Progenitor cell of endocrine pancreas (in vitro differentiated cells): ENCODE results near the gene EFTUD2. TPM values are rescaled to one million over a fixed set of nuclear protein-coding genes. Genes with fewer than 3 reads are reported as not detected.
A peak's percentile ranks its signal among the peaks of the same experiment; 100 is the strongest.

Experiments
- DNase-seq: peaks from one replicate; pipeline ENCODE4 v3.0.0; 2021; ENCODE audit warnings: low spot score; ENCODE audit not compliant: unreplicated experiment
- H3K27ac Mint-ChIP-seq: 2 replicates; pipeline ENCODE4 v1.8.0; 2021; ENCODE audit warnings: mild to moderate bottlenecking, moderate library complexity, mixed read lengths
- H3K27me3 Mint-ChIP-seq: 2 replicates; pipeline ENCODE4 v1.8.0; 2021; ENCODE audit warnings: mixed read lengths
- H3K36me3 Mint-ChIP-seq: 2 replicates; pipeline ENCODE4 v1.8.0; 2022; ENCODE audit warnings: mixed read lengths; ENCODE audit not compliant: insufficient read depth
- H3K4me1 Mint-ChIP-seq: 2 replicates; pipeline ENCODE4 v1.8.0; 2021; ENCODE audit warnings: low read depth, mixed read lengths
- H3K4me3 Mint-ChIP-seq: 2 replicates; pipeline ENCODE4 v1.8.0; 2021; ENCODE audit warnings: low read depth, mild to moderate bottlenecking, moderate library complexity, mixed read lengths
- H3K9me3 Mint-ChIP-seq: 2 replicates; pipeline ENCODE4 v1.8.0; 2021; ENCODE audit warnings: low read depth, mixed read lengths
- CTCF ChIP-seq: fragments of 200-600 bp; sonication (generic); IDR thresholded peaks from one replicate; pipeline ENCODE4 v1.5.0; 2021; ENCODE audit warnings: antibody characterized with exemption, mild to moderate bottlenecking; ENCODE audit not compliant: unreplicated experiment
- total RNA-seq: library from RNA; stranded (reverse); gene quantifications from 2 replicates; pipeline ENCODE4 v1.2.1, GENCODE V29; 2021

The EFTUD2 gene
- total RNA-seq, 1 donor from 2014 or later = 127 TPM

GRCh38 chr17:44912763-44913544, 13.7 kb upstream of the EFTUD2 start:
- no peak overlapping the region for H3K27ac Mint-ChIP-seq
- H3K9me3 Mint-ChIP-seq = no peaks in the 10 kb centered on the region
- TF ChIP-seq CTCF = no peak
- H3K4me1 Mint-ChIP-seq = no peaks in the 10 kb centered on the region
- H3K4me3 Mint-ChIP-seq = no peak overlapping the region
- H3K27me3 Mint-ChIP-seq = peaks cover 52% of the 10 kb centered on the region
- no peaks in the 10 kb centered on the region for H3K36me3 Mint-ChIP-seq
- DNase-seq = no peak

GRCh38 chr17:44911133-44912001, 12.1 kb upstream of the EFTUD2 start:
- TF ChIP-seq CTCF = peak; percentile 71
- no peaks in the 10 kb centered on the region for H3K36me3 Mint-ChIP-seq
- DNase-seq = peak; percentile 58
- peaks cover 54% of the 10 kb centered on the region for H3K27me3 Mint-ChIP-seq
- no peak overlapping the region for H3K27ac Mint-ChIP-seq
- H3K4me1 Mint-ChIP-seq = no peaks in the 10 kb centered on the region
- H3K9me3 Mint-ChIP-seq = no peaks in the 10 kb centered on the region
- peak overlapping the region; percentile 50 for H3K4me3 Mint-ChIP-seq

GRCh38 chr17:44910231-44911106, 11.2 kb upstream of the EFTUD2 start:
- no peak for DNase-seq
- no peaks in the 10 kb centered on the region for H3K36me3 Mint-ChIP-seq
- H3K4me1 Mint-ChIP-seq = no peaks in the 10 kb centered on the region
- no peak for TF ChIP-seq CTCF
- peaks cover 57% of the 10 kb centered on the region for H3K27me3 Mint-ChIP-seq
- no peaks in the 10 kb centered on the region for H3K9me3 Mint-ChIP-seq
- no peak overlapping the region for H3K4me3 Mint-ChIP-seq
- H3K27ac Mint-ChIP-seq = no peak overlapping the region

GRCh38 chr17:44909681-44910144, 10.5 kb upstream of the EFTUD2 start:
- no peak for TF ChIP-seq CTCF
- H3K36me3 Mint-ChIP-seq = no peaks in the 10 kb centered on the region
- peaks cover 57% of the 10 kb centered on the region for H3K27me3 Mint-ChIP-seq
- no peak for DNase-seq
- H3K9me3 Mint-ChIP-seq = no peaks in the 10 kb centered on the region
- H3K4me3 Mint-ChIP-seq = no peak overlapping the region
- H3K4me1 Mint-ChIP-seq = no peaks in the 10 kb centered on the region
- no peak overlapping the region for H3K27ac Mint-ChIP-seq
